ENCODE data around the gene NDUFS6.

GRCh38 chr5:1768283-1769000, 32.8 kb upstream of the NDUFS6 start:
- TF ChIP-seq SUZ12 (IDR thresholded peaks at IDR 0.05; ENCODE audit: low read length) (no peak), POLR2A (IDR thresholded peaks at IDR 0.05; ENCODE audit: control extremely low read depth in 1 of 2, low read depth in 2 of 2, low read length in 2 of 2) (no peak), RXRA (IDR thresholded peaks at IDR 0.05; ENCODE audit: insufficient read depth, low read depth, low read length) (no peak), CHD1 (IDR thresholded peaks at IDR 0.05; ENCODE audit: low read depth, low read length) (no peak), CTCF (IDR thresholded peaks at IDR 0.05; ENCODE audit: control extremely low read depth in 1 of 3, insufficient read depth in 1 of 3, low read depth in 1 of 3, low read length in 3 of 3) (no peak), GABPA (IDR thresholded peaks at IDR 0.05; ENCODE audit: borderline replicate concordance, insufficient read depth, low read length) (no peak), TEAD4 (IDR thresholded peaks at IDR 0.05; ENCODE audit: low read depth, low read length) (no peak), MAFK (IDR thresholded peaks at IDR 0.05; ENCODE audit: low read depth, low read length) (no peak), E2F6 (IDR thresholded peaks at IDR 0.05) (no peak), KDM5A (IDR thresholded peaks at IDR 0.05; ENCODE audit: low read length) (no peak), RFX5 (IDR thresholded peaks at IDR 0.05; ENCODE audit: borderline replicate concordance, low read depth, low read length) (no peak), EP300 (IDR thresholded peaks at IDR 0.05; ENCODE audit: borderline replicate concordance in 1 of 2, low read depth in 2 of 2, low read length in 2 of 2) (no peak), JUN (IDR thresholded peaks at IDR 0.05; ENCODE audit: low read depth, low read length) (no peak), EZH2 (IDR thresholded peaks at IDR 0.05; ENCODE audit: low read depth, low read length, severe bottlenecking) (no peak)
